ENCODE results near the gene RSPH4A. TPM values are rescaled to one million over a fixed set of nuclear protein-coding genes. Genes with fewer than 3 reads are reported as not detected.

Gene RSPH4A
- polyA plus RNA-seq, 3 donors, result 2.7 to 3.1 (median 2.8) TPM

Other genes with a start within 250 kb of the RSPH4A start
- gene DSE, start 245.5 kb upstream of the RSPH4A start, polyA plus RNA-seq (ENCODE audit: insufficient read length in 3 of 3), result 10 to 100 TPM; 37.3 to 40.9 (median 38.7) TPM
- 1 to 10 TPM in 2 of 3 donors, under 1 TPM in 1; 0.80 to 5.1 (median 3.5) TPM for gene CALHM6, start 155.1 kb upstream of the RSPH4A start, polyA plus RNA-seq (ENCODE audit: insufficient read length in 3 of 3)
- gene CALHM5, start 104.8 kb upstream of the RSPH4A start, polyA plus RNA-seq (ENCODE audit: insufficient read length in 3 of 3), result 1 to 10 TPM; 2.2 to 3.5 (median 3.4) TPM
- under 1 TPM; 0.27 to 0.39 (median 0.35) TPM for gene TRAPPC3L, start 70.8 kb upstream of the RSPH4A start, polyA plus RNA-seq (ENCODE audit: insufficient read length in 3 of 3)
- 1 to 10 TPM in 2 of 3 donors, under 1 TPM in 1; 0.43 to 1.5 (median 1.1) TPM for gene CALHM4, start 62.7 kb upstream of the RSPH4A start, polyA plus RNA-seq (ENCODE audit: insufficient read length in 3 of 3)
- 10 to 100 TPM; 59.0 to 73.3 (median 67.3) TPM for gene RWDD1, start 45.0 kb upstream of the RSPH4A start, polyA plus RNA-seq (ENCODE audit: insufficient read length in 3 of 3)
- gene ZUP1, start 52.3 kb downstream of the RSPH4A start, polyA plus RNA-seq (ENCODE audit: insufficient read length in 3 of 3), result 10 to 100 TPM; 12.5 to 14.0 (median 13.6) TPM
- 10 to 100 TPM; 16.5 to 19.0 (median 17.4) TPM for gene KPNA5, start 64.7 kb downstream of the RSPH4A start, polyA plus RNA-seq (ENCODE audit: insufficient read length in 3 of 3)
- 1 to 10 TPM; 3.5 to 7.0 (median 5.6) TPM for gene FAM162B, start 149.2 kb downstream of the RSPH4A start, polyA plus RNA-seq (ENCODE audit: insufficient read length in 3 of 3)
- under 1 TPM; 0.10 to 0.41 (median 0.27) TPM for gene GPRC6A, start 212.6 kb downstream of the RSPH4A start, polyA plus RNA-seq (ENCODE audit: insufficient read length in 3 of 3)